ENCODE data around the gene RXFP1.

The RXFP1 gene

DNA sequence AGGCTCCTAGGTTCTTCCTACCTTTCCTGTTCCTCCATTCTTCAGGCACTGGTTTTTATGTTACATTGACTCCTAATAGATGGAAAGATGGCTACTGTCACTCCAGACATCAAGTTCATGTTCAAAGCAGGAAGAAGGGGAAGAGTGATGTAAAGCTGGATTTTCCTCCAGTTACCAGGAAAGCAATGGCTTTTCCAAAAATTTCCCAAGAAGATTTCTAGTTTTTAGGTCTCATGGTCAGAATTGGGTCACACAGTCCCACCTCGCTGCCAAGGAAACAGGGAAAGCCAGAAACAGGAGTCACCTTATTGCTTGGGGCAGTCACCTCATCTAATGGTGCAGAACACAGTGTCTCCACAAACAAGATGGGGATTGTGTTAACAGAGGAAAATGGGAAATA lies 21.5 kb downstream of the RXFP1 start:
- DNase-seq: no peak

DNA sequence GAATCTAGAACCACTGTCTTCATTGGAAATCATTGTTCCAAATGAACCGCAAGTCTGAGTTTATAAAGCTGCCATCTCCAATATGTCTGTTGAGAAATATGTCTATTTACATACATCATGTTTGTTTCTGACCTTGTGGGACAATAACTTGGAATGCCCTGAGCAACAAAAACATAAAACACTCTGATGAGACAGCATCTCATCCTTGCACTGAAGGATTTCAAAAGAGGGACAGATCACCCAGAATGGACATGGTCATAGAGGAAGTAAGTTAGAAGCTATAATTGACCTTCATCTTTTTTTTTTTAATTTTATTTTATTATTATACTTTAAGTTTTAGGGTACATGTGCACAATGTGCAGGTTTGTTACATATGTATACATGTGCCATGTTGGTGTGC lies 22.5 kb downstream of the RXFP1 start:
- DNase-seq: no peak

DNA sequence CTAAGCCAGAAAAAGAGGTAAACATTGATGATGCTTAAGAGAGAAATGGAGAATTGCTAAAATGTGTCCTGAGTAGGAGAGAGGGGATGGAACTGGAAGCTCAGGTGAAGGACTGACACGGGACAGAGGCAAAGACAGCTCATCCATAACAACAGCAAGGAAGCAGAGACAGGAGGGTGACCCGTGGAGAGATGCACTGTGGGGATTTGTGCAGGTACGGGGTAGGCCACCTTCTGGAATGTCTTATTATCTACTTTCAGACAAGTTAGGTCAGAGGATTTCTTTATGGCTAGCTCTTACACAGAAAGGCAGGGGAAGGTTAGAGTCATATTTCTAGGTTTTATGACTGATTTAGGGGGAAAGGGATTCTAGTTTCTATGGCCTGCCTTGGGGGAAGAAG lies 31.7 kb downstream of the RXFP1 start:
- no peak for DNase-seq

- no peak for DNase-seq
Measured at GRCh38 chr4:158560284-158560683, 38.6 kb downstream of the RXFP1 start.

DNA sequence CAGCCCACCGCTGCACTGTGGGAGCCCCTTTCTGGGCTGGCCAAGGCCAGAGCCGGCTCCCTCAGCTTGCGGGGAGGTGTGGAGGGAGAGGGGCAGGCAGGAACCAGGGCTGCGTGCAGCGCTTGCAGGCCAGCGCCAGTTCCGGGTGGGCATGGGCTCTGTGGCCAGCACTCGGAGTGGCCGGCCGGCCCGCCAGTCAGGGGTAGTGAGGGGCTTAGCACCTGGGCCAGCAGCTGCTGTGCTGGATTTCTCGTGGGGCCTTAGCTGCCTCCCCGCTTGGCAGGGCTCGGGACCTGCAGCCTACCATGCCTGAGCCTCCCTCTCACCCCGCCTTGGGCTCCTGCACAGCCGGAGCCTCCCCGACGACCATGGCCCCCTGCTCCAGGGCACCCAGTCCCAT lies 45.2 kb downstream of the RXFP1 start:
- DNase-seq: no peak

DNA sequence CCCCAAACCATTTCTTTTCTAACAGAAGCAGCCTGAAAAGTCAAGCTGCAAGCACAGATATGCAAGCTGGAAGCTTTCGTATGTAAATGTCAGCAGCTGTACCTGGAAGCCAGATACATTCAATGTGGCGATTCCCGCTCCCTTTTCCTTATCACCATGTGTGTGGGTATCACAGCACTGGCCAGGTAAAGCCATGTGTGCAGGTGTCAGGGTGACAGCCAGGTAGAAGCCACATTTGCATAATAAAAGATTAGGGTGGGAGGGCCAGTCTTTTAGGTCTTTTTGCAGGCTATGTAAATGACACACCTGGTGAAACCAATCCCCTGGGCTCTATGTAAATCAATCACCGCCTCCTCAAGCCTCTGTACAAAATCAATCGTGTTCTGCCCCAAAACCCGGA lies 50.1 kb downstream of the RXFP1 start:
- no peak for DNase-seq

DNA sequence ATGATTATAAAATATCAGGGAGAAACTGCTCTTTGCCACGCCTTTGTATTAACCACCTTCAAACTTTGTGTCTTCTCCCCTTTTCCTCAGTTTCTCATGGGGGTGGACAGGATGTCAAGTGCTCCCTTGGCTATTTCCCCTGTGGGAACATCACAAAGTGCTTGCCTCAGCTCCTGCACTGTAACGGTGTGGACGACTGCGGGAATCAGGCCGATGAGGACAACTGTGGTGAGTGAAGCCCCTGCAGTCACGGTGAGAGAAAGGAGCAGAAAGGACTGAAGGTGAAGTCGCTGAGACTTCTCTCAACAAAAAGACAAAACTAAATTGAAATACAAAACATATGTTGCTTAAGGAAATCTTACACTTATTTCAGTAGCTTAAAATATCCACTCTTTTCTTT lies 50.9 kb downstream of the RXFP1 start:
- no peak for DNase-seq

DNA sequence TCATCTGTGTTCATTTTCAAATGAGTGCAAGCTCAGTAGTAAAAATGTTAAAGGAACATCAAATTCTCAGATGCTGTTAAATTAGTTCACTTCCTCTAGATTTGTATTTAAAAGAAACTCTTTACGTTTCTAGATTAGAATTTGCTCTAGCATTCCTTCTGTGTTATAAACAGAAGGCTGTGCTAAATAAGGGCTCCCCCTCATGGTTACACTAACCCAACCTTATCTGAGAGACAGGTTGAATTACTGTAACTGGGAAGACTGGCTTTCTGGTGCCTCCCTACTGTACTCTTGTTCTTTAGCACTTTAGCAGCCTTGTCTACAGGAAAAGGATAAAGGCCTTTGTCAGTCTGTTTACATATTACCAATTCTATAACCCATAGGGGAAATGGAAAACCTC lies 56.8 kb downstream of the RXFP1 start:
- DNase-seq: no peak

DNA sequence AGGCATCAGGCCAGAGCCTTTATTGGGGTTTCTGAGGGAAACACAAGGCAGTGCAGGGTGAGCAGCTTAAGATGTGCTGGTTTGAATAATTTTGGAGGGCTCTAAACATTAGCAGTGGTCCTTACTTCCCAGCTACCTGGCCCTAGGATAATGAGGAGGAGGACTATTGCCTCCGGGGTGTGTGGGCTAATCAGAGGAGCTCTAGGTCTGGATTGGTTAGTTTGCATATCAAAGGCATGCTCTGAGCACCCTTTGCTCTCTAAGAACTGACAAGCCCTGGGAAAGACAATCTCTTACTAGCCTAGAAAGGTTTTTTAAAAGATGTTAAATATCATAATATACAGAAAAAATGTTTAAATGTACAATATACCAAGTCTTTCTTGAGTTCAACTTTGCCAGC lies 58.4 kb downstream of the RXFP1 start:
- no peak for DNase-seq

GRCh38 chr4:158581161-158581560 lies 59.5 kb downstream of the RXFP1 start:
- no peak for DNase-seq

- no peak for DNase-seq
Measured at GRCh38 chr4:158586881-158587280, 65.2 kb downstream of the RXFP1 start.

- peak; percentile 18 for DNase-seq
Measured at GRCh38 chr4:158588285-158588684, 66.6 kb downstream of the RXFP1 start.

- peak; percentile 58 for DNase-seq
Measured at GRCh38 chr4:158588777-158589176, 67.1 kb downstream of the RXFP1 start.

DNA sequence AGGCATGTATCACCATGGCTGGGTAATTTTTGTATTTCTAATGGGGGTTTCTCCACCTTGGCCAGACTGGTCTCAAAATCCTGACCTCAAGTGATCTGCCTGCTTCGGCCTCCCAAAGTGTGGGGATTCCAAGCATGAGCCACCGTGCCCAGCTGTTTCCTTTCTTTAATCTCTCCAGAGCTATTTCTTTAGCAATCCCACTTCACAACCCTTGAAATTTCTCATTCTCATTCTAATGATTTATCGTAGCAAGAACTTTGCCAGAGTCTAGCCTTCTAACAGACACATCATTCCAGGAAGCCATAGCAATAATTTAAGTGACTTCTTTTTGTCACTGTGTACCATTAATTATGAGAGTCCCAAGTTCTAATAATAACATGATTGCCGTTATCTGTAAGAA lies 68.6 kb downstream of the RXFP1 start:
- DNase-seq: no peak

- no peak for DNase-seq
Measured at GRCh38 chr4:158590824-158591223, 69.1 kb downstream of the RXFP1 start.

DNA sequence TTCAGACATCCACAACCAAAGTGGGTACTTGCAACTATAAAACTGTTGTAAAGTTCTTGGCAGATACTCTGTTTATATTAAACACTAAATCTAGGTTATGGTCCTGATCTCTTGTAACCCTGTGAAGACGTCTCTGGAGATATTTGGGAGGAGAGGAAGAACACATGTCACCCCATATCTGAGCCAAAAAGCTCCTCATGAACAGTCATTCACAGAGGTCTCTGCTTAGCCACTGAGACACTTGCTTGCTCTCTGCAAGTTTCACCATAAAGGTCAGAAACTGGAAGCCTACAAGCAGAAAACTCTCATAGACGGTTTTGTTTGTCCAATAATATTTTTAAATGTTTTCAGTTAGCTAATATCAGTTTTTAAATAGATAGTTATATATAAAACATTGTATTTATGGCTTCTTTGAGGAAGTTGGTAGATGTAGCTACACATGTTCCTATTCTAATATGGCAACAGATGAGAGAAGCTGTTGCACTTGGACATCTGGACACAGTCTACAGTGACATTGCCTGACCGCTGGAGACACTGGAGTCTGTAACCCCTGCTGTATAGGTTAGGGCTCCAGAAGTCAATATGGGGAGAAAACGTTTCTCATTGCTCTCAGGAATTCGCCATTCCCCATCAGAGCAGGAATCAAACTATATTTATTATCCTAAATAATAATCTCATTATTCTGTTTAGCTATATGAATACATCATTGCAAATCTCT lies 76.4 kb downstream of the RXFP1 start:
- DNase-seq: no peak

DNA sequence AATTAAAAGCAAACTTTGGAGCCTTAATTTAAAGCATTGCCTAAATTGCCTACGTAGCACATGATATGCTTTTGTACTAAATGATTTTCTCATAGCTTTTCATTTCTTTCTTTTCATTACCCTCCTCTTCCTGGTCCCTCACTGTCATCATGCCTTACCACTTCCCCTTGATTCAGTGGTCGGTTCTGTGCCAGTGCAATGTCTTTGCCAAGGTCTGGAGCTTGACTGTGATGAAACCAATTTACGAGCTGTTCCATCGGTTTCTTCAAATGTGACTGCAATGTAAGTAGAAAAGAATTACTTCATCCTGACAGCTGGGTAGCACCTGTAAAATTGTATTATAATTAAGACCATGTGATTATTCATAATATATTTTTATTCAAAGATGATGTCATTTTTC lies 77.5 kb downstream of the RXFP1 start:
- DNase-seq: no peak

- DNase-seq: no peak
Measured at GRCh38 chr4:158599765-158600498, 78.2 kb downstream of the RXFP1 start.

- no peak for DNase-seq
Measured at GRCh38 chr4:158604369-158604768, 82.7 kb downstream of the RXFP1 start.

DNA sequence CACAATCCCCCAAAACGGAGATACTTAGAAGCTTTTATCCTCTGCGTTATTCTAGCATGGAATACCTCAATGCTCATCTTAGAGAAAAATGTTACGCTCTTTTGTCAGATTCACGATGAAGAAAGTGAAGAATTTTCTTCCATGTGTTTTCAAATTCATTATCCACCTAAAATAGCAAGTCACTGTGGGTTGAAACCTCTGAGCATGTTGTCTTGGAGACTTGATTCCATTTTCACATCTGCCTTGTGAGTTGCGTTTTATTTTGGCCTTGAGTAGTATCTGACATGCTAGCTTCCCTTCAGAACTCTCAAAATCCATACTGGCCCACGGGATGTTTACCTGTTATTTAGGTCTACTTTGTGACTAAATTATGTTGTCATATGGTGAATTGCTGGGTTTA lies 83.7 kb downstream of the RXFP1 start:
- no peak for DNase-seq

DNA sequence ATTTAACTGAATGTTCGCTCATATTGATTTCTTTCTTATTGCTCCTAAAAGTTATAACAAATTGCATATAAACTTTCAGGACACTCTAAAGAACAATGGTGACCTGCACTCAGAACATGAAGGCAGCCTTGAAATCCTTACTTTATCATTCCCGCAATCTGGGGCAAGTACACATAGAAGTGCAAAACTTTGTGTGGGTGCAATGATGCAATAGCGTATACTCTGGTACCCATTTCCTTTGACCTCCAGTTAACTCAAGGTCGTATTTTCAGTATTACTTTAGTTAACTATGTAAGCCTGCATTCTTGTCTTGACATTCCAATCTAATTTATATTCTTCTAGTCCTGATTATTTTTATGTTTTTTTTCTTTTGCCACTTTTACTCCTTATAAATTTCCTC lies 85.3 kb downstream of the RXFP1 start:
- no peak for DNase-seq

DNA sequence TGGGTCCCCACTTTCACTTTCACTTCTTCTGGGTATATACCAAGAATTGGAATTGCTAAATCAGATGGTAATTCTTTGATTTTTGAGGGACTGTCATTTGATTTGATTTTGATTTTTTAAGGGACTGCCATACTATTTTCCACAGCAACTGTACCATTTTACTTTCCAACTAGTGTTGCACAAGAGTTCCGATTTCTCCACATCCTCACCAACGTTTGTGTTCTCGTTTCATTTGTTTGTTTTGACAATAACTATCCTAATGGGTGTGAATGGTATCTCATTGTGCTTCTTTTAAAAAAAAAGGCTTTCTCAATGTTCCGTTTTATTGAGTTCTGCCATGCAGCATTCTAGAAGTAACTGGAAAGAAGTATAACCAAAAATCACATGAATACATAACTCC lies 87.4 kb downstream of the RXFP1 start:
- DNase-seq: no peak

DNA sequence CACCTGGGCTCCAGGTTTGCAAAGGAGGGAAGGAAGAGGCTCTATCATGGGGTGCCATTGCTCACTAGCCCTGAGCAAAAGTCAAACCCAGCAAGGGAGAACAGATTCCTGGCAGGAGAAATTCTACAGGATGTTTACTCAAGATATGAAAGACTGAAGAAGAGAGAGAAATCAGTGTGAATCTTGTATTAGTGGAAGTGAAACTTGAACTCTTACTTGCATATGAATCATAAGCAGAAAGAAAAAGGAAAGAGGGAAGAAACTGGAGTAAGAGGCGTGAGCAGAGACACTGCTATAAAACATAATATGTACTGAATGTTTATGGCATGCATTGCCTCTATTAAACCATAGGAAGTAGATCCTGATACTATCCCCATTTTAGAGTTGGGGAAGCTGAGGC lies 89.1 kb downstream of the RXFP1 start:
- DNase-seq: no peak

- no peak for DNase-seq
Measured at GRCh38 chr4:158613046-158613445, 91.4 kb downstream of the RXFP1 start.

DNA sequence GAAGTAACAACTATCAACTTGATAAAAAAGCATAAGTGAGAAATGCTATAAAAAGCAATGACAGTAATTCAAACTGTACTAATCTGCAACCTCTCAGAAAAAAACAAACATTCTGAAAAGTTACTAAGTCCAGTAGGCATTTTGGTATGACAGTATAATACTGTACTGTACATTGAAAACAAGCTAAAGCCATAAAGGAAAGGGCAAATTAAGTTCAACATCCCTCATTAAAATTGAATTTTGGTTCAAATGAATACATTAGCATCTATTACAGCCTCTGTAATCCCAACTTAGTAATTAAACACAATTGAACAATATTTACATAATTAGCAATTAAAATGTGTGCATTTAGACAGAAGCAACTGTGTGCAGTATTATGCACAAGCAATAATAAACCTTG lies 96.3 kb downstream of the RXFP1 start:
- DNase-seq: no peak

All from NCI-H345 (cell line).